NCI-H1092 (cell line): ENCODE measurements around the gene XRCC1.
"Not testable (repeated sequence)": the region's sequence is repeated elsewhere in the genome, so short reads cannot be mapped to it uniquely, and the experiment has no call there.

Source experiments
- DNase-seq: peaks from one replicate; lab custom pipeline; 2025; lab: John Stamatoyannopoulos, UW

XRCC1 gene

DNA sequence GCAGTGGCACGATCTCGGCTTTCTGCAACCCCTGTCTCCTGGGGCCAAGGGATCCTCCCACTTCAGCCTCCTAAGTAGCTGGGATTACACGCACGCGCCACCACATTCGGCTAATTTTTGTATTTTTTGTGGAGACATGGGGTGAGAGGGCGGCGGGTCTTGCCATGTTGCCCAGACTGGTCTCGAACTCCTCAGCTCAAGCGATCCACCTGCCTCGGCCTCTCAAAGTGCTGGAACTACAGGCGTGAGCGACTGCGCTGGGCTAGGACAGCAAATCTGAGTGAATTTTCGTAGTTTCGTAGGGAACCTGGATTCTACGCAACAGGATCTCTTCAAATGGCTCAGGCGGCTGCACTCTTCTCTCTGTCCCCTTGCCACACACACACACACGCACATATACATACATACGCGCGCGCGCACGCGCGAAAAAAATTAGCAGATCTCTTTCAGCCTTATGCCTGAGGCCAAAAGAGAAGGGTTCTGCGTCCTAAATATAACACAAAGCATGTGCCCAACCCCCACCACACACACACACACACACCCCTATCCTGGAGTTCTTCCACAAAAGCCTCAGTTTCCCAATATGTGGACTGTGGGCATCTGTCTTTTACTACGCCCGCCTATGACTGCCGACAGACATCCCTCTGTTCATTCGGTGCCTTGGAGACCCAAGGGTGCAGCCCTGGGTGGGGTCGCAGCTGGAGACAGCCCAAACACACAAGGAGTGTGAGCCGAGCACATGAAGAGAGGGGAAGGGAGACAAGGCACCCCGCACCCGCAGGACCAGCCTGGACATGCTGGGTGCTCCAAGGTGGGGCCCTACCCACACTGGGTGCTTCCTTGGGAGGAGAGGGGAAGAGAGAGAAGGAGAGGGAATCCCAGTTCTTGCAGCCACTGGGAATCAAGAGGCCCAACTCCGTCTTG lies 890 bp upstream of the XRCC1 start:
- DNase-seq = peak; percentile 19

DNA sequence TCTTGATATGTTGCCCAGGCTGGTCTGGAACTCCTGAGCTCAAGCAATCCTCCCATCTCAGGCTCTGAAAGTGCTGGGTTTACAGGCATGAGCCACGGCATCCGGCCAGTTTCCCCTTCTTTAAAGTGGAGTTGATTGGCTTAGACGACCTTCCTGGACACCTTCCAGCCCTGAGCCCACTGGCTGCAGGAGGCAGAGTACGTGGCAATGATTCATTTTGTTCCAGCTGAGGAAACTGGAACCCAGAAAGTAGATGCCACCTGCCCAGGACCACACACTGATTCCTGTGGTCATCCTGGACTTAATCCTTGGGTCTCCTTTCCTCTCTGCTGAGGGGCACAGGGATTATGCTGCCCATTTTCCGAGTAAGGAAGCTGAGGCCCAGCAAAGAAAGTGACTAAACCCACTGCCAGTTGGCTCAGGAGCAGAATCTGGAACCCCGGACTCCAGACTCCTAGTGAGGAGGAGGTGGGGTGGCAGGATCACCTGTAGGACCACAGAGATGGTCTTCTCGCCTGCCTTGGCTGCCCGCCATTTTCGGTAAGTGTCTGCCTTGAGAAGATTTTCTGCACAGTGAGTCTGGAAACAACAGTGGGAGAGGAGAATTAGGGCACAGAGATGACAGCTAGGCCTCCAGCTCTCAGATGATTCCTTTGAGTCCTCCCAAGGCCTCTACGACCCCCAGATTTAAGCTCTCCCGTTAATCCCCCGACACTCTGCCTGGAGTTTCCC lies 737 bp downstream of the XRCC1 start:
- DNase-seq = no peak

DNA sequence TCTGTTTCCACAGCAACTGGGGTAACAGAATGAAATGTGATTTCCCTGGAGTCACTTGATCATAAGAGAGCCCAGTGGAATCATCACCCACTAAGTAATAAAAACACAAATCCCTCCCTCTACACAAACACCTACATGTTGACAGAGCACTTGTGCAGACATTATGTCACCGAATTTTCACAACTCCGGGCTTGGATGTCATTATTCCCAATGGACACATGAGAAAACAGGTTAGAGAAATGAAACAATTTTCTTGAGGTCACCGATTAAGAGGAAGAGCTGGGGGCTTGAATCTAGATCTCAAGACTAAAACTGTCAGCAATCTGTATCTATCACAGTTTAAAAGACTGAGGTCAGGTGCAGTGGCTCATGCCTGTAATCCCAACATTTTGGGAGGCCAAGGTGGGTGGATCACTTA lies 3.1 kb downstream of the XRCC1 start:
- DNase-seq = no peak

DNA sequence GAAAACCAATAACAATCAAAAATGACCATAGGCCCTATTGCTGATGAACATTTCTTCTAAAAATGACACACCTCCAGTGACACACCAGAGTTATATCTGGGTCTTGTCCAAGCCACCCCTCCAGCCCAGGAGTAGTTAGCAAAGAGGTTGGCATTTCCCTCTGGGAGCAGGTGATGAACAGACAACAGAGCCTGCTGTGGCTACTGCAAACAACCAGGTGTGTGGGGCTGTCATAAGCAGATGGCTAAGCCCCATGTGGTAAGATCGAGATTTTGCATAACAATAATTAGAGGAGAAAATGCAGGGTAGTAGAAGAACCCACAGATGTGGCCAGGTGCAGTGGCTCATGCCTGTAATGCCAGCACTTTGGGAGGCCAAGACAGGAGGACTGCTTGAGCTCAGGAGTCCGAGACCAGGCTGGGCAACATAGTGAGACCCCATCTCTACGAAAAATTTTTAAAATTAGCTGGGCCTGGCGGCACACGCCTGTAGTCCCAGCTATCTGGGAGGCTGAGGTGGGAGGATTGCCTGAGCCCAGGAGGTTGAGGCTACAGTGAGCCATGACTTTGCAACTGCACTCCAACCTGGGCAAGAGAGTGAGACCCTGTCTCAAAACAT lies 5.0 kb downstream of the XRCC1 start:
- DNase-seq = no peak

DNA sequence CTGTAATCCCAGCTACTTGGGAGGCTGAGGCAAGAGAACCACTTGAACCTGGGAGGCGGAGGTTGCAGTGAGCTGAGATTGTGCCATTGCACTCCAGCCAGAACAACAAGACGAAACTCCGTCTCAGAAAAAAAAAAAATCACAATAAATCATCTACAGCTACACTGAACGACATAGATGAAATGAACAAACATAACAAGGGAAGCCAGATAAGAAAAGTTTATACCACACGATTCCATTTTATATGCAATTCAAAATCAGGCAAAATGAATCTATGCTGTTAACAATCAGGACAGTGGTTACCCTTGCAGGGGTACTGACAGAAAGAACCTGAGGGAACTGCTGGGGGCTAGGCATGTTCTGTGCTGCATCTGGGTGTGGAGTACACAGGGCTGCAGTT lies 5.7 kb downstream of the XRCC1 start:
- DNase-seq = no peak

DNA sequence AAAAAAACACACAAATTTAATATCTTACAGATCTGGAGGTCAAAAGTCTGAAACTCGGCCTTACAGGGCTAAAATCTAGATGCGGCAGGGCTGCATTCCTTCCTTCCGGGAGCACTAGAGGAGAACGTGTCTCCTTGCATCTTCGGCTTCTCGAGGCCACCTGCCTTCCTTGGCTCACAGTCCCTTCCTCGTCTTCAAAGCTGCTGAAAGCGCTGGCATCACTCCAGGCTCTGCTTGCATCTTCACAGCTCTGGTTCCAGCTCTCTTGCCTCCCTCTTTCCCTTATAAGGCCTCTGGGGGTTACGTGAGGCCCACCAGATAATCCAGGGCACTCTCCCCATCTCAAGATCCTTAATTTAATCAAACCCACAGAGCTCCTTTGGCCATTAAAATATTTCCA lies 10.5 kb downstream of the XRCC1 start:
- DNase-seq = no peak

DNA sequence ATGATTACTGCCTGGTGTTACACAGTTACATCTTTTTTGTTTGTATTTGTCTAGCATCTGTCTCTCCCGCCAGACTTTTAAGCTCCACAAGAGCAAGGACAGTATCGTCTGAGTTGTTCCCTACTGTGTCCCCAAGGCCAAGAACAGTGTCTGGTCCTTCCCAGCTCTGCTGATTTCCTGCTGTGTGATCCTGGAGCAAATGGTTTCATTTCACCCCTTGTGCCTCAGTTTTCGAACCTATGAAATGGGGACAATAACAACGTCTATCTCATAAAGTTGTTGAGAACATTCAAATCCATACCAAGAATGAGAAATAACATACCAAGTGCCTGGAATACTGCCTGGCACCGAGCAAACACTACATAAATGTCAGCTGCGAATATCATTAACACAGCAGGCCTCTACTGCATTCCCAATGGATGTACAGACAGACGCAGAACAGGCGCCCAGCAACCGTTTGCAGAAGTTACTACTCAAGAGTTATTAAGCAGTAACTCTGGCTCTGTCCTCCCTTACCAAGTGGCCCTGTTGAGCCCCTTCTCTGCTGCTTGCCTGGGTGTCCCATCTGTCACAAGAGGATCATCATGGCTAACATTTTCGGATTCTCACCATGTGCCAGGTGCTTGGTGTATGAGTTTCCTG lies 11.4 kb downstream of the XRCC1 start:
- no peak for DNase-seq

DNA sequence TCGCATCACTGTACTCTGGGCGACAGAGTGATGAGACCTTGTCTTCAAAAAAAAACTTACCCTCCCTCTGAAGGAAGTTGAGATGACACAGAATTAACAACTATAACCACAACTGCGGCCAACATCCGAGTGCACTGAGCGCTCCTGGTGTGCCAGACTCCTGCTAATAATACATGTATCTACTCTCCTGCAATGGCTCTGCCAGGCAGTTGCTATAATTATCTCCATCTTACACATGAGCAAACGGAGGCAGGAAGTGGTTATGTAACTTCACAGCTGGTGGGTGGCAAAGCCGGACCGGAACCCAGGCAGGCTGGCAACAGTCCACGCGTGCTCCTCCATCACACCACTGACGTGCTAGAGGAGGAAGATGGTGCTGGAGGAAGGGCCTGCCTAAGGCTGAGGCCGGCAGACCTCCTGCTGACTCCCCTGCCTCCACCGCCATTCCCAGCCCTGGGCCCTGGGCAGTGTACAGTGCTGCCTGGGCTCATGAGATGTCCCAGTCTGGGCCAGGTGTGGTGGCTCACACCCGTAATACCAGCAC lies 12.6 kb downstream of the XRCC1 start:
- no peak for DNase-seq

DNA sequence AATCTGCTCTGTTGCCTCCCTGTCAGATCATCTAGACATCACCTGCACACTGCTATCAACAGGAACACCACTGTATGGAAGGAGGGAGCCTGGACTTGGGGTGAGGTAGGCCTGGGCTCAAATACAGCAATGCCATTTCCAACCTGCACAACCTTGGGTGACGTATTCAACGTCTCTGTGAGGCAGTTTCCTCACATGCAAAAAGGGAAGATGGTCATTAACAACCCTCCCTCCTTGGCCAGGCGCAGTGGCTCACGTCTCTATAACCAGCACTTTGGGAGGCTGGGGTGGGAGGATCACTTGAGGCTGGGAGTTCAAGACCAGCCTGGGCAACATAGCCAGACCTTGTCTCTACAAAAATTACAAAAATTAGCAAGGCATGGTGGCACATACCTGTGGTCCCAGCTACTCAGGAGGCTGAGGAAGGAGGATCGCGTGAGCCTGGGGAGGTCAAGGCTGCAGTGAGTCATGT lies 13.1 kb downstream of the XRCC1 start:
- DNase-seq = no peak

DNA sequence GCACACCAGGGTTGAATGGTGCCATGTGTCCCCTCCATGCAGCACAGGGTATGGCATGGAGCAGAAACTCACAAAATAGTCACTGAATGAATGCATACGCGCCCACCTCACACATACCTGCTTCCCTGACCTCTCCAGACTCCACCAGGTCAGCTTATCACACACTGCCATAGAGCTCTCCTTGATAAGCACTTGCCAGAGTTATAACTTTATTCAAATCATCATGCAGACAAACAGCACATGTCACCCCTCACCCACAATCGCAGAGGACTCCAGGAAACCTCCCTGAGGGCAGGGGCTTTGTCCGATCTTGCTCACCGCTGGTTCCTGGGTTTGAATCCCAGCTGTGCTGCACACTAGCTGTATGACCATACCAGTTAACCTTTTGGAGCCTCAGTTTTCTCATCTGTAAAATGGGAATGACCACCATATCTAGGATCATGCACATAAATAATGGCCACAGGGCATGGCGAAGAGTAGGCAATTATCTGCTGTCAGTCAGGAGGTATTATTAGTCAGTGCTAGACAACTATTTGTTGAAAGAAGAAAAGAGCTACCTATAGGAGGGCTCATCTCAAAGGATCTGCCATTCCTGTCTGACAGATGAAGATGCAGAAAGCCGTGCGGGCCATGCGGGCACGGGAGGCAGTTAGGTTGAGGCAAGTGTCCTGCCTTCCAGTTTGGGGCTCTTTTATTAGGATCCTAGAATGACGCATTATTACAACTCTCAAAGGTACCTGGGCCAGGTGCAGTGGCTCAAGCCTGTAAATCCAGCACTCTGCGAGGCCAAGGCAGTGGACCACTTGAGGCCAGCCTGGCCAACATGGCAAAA lies 14.0 kb downstream of the XRCC1 start:
- no peak for DNase-seq

DNA sequence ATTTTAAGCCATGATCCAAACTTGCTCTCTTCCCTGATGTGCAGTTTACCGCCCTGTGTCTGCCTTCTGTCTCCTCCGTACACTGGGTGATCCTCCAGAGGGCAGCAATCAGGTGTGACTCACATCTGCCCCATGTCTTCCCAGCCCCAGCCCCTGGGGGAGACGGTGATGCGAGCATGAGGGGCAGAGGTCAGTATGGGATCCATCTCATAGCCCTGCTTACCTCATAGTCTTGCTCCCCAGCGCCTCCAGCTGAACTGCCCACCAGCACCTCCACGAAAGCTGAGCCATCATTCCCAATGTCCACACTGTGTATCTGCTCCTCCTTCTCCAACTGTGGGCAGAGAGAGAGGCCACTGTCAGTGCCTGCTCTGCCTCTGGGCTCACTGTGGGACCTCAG lies 14.6 kb downstream of the XRCC1 start:
- no peak for DNase-seq

DNA sequence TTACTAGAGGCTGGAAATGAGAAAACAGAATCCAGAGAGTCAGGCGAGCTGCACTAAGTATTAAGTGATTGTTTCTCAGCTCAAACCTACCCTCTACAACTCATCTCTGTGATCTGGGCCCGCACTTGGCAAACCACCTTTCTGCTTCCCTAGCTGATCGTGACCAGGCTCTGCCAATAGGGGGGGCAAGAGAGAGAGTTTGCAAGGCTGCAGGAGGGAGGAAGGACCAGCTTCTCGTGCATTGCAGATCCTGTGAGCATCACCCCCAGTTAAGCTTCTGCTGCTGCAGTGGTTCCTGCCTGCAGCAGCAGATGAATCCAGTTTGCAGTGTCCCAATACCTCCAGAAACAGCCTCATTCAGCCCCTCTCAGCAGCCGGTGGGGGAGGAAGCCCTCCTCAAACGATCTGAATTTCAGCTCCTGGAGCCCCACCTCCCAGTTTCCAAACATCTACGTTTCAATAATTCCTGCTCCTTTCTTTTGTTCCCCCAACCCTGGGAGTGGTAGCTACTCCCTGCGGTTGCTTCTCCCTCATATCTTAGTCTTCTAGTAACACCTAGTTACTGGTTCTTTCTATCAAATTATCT lies 20.0 kb downstream of the XRCC1 start:
- no peak for DNase-seq

DNA sequence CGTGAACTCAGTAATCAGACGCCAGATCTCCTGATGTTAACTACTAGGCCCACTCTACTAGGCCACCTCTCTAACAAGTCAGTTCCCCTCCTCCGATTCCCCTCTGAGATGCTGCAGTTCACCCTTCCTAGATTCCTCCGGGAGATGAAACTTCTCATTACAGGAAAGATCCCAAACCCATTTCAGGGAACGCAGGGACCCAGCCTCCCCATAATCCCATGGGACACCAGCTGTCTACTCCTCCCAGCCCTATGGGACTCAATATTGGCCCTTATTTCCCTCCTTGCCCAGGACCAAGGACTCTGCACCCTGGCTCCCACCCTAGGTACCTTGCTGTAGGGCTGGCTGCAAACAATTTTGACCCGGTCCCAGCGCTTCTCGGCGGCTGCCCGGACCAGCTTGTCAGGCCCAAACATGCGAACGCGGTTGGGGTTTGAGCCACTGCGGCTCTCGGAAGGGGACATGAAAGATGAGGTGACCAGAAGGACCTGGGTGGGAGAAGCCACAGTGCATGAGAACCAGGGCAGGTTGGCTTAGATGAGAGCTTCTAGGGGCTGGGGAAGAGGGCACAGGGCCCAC lies 20.9 kb downstream of the XRCC1 start:
- DNase-seq = no peak

DNA sequence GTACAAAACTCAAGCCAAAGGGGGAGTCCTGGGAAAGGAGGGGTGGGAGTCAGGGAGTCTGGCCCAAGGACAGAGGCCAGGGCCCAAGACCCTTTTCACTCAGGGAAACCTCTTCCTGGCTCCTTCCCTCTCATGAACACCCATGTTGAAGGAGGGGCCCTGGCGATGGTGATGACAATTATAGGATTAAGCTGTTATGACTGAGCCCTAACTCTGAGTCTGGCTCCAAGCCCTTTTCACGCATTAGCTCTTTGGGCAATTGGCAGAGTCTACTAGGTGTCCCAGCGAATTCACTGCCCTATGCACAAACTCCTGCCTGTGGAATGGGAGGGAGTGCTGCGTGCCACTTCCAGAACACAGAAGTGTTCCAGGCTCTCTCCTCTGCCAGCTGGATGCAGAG lies 21.7 kb downstream of the XRCC1 start:
- no peak for DNase-seq

DNA sequence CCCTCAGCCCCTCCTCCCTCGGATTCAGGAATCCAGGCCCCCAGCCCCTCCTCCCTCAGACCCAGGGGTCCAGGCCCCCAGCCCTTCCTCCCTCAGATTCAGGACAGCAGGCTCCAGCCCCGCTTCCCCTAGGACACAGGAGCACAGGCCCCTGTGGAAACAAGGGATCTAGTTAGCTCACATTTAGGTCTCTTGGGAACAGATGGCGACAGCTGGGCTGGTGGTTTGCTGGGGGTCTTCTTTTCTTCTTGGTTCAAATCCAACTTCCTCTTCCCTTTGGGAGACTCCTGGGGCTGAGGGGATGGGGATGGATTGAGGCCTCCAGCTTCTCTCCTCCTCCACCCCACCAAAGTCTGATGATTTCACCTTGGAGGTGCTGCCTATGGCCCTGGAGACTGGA lies 22.7 kb downstream of the XRCC1 start:
- no peak for DNase-seq

DNA sequence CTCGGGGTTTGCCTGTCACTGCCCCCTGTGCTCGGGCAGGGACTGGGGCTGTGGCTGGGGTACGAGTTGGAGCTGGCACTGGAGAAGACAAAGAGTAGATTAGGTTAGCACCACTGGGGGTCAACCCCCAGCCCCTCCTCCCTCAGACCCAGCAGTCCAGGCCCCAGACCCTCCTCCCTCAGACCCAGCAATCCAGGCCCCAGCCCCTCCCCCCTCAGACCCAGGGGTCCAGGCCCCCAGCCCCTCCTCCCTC lies 23.2 kb downstream of the XRCC1 start:
- DNase-seq = no peak

DNA sequence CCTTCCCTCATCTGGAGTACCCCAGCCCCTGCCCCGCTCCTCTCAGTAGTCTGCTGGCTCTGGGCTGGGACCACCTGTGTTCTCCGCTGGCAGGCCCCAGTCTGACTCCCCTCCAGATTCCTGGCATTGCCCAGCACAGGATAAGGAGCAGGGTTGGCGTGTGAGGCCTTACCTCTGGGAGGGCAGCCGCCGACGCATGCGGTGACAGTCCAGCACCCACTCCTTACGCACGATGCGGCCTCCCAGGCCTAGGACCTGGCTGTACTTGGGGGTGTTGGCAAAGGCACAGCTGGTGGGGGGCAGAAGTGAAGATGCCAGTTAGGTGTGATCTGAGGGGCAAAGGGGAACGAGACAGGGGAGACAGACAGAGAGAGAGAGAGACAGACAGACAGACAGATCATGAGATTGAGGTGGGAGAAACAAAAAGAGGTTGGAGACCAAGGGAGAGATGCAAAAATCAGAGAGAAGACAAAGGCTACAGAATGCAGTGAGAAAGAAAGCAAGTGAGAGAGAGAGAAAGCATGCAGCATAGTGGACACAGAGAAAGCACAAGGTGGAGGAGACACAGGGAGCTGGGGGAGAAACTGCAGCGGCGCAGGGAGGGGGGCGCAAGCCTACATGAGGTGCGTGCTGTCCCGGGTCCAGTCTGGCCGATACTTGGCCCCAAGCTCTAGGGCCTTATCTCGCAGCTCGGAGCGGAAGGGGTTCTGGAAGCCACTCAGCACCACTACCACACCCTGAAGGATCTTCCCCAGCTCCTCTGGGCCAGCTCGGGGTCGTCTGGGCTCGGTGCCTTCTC lies 23.7 kb downstream of the XRCC1 start:
- DNase-seq = no peak

DNA sequence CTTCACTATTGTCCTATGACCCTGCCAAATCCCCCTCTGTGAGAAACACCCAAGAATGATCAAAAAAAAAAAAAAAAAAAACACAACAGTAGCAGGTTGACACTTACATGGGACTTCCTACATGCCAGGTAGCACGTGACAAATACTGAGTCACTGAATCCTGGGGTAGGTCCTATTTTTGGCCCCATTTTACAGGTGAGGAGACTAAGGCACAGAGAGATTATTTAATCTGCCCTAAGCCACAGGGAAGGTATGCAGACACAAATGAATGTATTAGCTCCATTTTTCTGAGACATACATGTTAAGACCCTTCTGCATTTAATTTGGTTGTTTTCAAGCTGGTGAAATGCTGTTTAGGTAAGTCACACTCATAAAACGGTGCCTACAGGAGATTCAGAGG lies 26.6 kb downstream of the XRCC1 start:
- no peak for DNase-seq

DNA sequence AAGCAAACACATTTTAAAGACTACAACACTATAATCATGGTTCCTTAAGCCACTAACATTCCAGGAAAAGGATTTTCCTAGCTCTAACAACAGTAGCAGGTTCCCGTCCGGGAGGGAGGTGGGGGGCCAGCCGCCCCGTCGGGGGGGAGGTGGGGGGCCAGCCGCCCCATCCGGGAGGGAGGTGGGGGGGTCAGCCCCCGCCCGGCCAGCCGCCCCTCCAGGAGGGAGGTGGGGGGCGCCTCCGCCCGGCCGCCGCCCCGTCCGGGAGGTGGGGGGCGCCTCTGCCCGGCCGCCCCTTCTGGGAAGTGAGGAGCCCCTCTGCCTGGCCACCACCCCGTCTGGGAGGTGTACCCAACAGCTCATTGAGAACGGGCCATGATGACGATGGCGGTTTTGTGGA lies 27.4 kb downstream of the XRCC1 start:
- DNase-seq = not testable (repeated sequence)

DNA sequence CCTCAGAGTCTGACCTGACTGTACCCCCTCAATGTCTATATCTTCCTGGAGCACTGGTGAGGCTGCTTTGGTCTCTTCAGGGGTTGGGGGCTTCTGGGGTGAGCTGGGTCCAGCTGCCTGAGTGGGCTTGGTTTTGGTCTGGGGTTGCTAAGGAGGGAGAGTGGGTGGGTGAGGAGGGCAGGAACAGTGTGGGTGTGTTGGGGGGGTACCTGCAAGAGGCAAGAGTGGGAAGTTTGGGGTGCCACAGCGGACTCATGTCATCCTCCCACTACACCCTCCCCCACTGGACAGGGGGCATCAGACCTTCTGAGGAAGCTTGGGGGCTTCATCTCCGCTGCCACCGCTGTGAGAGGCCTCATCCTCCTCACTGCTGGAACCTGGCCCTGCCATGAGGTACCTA lies 28.7 kb downstream of the XRCC1 start:
- DNase-seq = no peak
